CD4-positive, alpha-beta T cell treated with Interleukin-21 for 1 hour (primary cell): ENCODE results near the gene SCP2.
"Not testable (repeated sequence)": the region's sequence is repeated elsewhere in the genome, so short reads cannot be mapped to it uniquely, and the experiment has no call there.

Source experiments
- DNase-seq: peaks from one replicate; pipeline ENCODE4 v3.0.0-alpha.2; 2020

Gene SCP2

GRCh38 chr1:52917581-52917980, 9.5 kb upstream of the SCP2 start:
- DNase-seq: no peak

DNA sequence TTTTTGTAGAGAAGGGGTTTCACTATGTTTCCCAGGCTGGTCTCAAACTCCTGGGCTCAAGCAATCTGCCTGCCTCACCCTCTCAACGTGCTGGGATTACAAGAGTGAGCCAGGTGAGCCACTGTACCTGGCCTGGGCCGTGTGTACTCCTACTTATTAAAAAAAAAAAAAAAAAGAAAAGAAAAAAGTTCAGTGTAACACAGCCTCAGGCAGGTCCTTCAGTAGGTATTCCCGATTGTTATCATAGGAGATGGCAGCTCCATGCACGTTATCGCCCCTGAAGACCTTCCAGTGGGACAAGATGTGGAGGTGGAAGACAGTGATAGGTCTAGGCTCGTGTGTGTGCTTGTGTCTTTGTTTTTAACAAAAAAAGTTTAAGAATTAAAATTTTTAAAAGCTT, 8.9 kb upstream of the SCP2 start:
- DNase-seq: no peak

DNA sequence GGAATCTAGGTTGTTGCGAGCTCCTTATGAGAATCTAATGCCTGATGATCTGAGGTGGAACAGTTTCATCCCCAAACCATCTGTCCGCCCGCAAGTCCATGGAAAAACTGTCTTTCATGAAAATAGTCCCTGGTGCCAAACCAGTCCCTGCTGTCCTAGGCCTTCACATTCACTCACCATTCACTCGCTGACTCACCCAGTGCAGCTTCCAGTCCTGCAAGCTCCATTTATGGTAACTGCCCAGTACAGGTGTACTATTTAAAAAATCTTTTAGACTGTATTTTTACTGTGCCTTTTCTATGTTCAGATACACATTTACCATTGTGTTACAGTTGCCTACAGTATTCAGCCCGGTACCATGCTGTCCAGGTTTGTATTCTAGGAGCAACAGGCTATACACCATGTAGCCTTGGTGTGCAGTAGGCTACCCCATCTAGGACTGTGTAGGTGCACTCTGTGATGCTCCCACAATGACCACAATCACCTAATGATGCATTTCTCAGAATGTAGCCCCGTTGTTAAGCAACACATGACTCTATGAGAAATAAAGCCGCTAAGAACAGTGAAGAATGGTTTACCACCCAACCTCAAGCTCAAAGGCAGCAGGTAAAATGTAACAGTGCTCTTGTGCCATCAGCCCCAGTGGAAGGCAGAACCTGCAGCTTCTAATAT, 7.9 kb upstream of the SCP2 start:
- peak; percentile 25 for DNase-seq

- DNase-seq: no peak
Observed at GRCh38 chr1:52919723-52920483, 7.2 kb upstream of the SCP2 start.

GRCh38 chr1:52920791-52921291, 6.2 kb upstream of the SCP2 start:
- DNase-seq: no peak

GRCh38 chr1:52925571-52926005, 1.5 kb upstream of the SCP2 start:
- no peak for DNase-seq

DNA sequence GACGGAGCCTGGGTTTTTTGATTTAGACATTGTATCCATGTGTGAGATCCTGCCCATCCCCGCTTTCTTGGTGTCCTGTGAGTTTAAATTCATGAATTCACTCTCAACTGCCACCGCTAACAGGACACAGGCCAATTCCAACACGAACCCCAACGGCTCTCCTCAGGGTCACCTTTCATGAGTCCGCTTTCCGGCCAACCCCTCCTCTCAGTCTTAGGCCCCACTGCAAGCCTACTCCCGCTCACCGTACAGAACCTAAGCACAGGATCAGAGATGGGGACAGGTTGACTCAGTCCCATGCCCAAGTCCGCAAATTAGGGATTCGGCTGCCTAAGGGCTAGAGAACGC, 238 bp upstream of the SCP2 start:
- no peak for DNase-seq

GRCh38 chr1:52928015-52928404, 934 bp downstream of the SCP2 start:
- no peak for DNase-seq

DNA sequence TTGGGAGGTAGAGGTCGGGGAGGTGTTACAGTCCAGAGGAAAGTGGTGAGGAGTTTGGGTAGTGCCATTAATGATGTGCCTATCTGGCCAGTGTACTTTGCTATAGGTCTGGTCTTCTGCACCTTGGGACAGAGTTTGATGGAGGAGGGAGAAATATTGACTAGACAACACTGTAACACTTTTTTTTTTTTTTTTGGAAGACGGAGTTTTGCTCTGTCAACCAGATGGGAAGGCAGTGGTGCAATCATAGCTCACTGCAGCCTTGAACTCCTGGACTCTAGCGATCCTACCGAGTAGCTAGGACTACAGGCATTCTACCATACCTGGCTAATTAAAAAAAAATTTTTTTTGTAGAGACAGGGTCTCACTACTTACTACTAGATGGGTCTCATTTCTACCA, 1.9 kb downstream of the SCP2 start:
- DNase-seq: no peak

DNA sequence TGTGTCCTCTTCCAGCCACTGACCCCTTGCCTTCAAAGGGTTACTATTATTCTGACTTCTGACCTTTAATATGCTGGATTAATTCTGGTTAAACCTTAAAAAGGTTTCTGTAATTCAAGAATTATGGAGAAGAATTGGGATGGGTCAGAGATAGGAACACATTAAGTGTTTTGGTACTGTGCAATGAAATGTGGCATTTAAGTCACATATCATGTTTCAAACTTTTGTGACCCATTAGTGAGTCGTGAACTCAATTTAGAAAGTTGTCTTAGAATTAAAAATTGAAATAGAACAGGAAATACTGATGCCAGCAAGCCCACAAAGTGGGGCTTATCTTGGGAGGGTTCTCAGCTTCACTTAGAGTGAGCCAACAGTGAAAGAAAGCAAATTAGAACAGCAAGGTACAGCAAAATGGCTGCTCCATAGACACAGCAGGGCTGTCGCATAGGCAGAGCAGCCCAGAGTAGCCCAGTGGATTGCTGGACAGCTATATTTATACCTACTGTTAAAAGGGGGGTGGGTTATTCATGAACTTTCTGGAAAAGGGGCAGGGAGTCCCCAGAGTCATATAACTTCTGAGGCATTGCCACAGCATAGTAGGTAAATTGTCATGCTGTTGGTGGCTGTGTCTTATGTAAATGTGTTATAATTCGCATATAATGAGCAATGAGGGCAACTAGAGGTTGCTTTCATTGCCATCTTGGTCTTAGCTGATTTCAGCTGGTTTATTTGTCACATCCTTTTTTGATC, 10.5 kb downstream of the SCP2 start:
- DNase-seq: no peak

GRCh38 chr1:52938183-52938451, 11.0 kb downstream of the SCP2 start:
- DNase-seq: no peak

- DNase-seq: no peak
Observed at GRCh38 chr1:52943876-52944416, 16.9 kb downstream of the SCP2 start.

GRCh38 chr1:52944566-52944965, 17.5 kb downstream of the SCP2 start:
- DNase-seq: no peak

DNA sequence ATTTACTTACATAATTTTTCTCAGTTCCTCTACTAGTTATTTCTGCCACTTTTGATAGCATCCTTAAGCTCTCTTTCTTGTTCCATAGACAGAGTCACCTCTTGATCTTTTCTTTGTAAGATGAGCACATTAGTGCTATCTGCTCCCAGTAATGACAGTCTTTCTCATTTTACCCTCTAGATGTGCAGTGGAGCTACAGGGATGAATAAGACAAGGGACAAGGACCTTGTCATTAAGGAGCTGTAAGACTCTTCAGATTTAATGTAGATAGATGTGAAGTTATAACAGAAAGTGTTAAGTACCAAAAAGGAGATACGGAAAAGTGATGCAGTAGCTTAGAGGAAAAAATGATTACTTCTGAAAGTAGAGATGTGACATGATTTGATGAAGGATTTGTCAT, 20.4 kb downstream of the SCP2 start:
- DNase-seq: no peak

GRCh38 chr1:52949602-52950001, 22.5 kb downstream of the SCP2 start:
- DNase-seq: not testable (repeated sequence)

DNA sequence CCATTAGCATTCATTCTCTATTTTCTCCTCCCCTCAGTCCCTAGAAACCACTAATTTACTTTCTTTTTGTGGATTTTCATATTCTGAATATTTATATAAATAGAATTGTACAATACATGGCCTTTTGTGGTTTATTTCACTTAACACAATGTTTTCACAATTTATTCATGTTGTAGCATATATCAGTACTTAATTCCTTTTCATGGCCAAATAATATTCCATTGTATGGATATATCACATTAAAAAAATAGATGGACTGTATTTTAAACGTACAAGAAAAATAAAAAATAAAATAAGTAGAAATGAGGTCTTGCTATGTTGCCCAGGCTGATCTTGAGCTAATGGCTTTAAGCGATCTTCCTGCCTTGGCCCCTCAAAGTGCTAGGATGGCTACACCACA, 25.0 kb downstream of the SCP2 start:
- DNase-seq: no peak

DNA sequence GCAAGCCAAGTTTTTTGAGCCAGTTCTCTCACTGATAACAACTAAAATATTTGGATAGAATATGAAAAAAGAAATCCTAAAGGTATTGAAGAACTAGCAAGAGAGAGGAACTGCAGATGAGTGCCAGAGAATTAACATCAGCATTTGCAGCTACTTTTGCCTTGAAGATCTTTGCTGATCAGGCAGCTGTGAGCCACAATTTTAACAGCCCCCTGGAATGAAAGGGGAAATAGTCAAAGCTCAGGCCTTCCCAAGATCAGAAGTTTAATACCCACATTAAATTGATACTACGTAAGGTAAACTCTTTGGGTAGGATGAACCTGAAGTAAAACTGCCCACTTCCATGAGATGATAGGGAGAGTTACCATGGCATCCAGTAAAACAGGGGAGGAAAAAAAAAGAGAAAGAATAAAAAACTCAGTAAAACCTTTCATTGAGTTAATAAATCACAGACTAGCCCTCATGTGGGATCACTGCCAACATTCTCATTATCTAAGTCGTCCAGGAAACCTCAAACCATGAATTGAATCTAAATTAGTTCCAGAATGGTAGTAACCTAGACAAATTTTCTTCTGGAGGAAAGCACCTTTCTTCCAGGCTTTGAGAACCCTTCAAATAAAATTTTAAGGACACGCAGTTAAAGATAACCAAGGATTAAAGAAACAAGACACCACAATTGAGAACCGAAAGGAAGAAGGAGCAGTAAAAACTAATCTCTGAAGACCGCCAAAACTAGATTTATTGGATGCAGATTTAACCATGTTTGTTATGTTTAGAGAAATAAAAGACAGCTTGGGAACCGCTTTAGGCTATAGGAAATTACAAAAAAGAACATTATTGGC, 28.3 kb downstream of the SCP2 start:
- DNase-seq: no peak

DNA sequence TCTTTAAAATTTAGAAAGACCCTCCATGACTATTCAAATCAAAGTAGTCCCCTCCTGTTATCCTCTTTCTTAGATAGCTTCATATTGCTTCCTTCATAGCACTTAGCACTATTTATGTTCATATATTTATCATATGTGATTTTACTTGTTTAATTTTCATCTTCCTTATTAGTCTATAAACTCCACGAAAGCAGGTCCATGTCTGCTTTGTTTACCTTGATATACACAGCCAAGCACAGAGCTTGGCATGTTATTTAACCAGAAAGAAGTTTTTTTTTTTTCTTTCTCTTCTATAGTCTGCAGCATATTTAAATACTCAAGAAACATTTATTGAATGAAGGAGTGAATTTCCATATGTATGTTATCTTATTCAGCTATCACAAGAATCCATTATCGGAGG, 36.0 kb downstream of the SCP2 start:
- DNase-seq: no peak

- no peak for DNase-seq
Observed at GRCh38 chr1:52967666-52968065, 40.6 kb downstream of the SCP2 start.

GRCh38 chr1:52969234-52969633, 42.2 kb downstream of the SCP2 start:
- DNase-seq: not testable (repeated sequence)

DNA sequence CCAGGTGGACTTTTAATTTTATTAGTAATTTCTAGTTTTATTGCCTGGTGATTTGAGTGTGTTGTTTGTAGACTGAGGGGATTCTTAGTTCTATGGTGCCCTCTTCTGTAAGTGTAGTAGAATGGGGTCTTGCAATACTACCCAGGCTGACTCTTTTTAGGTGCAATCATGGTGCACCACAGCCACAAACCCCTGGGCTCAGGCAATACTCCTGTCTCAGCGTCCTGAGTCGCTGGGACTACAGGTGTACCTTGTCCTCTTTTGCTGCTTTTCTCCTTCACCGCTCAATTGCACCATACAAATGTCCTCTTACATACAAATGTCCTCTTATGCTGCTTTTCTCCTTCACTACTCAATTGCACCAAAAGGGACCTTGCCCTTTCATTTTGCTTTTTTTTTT, 43.1 kb downstream of the SCP2 start:
- DNase-seq: peak; percentile 9

GRCh38 chr1:52973841-52974240, 46.8 kb downstream of the SCP2 start:
- DNase-seq: no peak
